Stimulated activated CD8-positive, alpha-beta memory T cell treated with anti-CD3 and anti-CD28 coated beads, Interleukin-7, amount 100 ng/mL, for 24 hours (primary cell): ENCODE results near the gene MASP2.
"Not testable (repeated sequence)": the region's sequence is repeated elsewhere in the genome, so short reads cannot be mapped to it uniquely, and the experiment has no call there.

Source experiments
- DNase-seq: peaks from one replicate; pipeline ENCODE4 v3.0.0-alpha.2; 2020; ENCODE audit warnings: low read depth

The MASP2 gene

DNA sequence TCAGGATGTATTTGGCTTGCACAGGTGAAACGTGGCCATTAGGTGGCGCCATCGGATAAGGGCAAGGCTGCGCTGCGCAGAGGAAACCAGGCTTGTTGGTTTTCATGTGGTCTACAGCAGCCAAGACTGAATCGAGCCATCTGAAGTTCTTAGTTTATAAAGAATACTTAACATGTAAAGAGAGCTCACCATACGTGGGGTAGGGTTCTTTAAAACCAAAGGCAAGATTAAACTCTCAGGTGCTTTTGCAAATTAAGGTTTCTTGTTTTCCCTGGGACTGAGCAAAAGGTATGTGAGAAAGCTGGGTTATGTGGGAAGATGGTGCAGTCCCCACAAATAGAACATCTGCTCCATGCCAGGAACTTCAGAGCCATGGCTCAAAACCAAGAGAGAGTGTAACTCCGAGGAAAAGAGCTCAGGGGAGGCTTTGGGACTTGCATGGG is 9.3 kb downstream of the MASP2 start:
- peak; percentile 81 for DNase-seq

DNA sequence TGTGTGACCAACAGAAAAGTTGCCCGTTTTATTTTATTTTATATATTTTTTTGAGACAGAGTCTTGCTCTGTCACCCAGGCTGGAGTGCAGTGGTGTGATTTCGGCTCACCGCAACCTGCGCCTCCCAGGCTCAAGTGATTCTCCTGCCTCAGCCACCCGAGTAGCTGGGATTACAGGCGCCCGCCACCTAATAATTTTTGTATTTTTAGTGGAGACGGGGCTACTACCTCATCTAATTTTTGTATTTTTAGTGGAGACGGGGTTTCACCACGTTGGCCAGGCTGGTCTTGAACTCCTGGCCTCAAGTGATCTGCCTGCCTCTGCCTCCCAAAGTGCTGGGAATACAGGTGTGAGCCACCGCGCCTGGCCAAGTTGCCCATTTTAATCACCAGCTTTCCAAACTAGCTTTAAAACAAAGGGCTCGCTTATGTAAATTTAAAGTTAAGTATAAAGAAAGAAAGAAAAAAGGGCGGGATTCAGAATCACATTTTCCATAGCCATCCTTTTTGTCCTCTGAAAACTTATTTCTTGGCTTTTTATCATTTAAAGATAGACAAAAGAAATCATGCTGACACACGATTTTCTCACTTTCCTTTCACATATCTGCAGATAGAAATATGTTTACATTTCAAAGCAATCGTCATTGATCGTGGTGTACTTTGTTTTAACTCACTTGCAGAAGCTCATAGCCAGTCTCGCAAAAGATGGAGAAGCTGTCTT is 9.9 kb downstream of the MASP2 start:
- not testable (repeated sequence) for DNase-seq

GRCh38 chr1:11031624-11032262 is 15.3 kb downstream of the MASP2 start:
- DNase-seq = no peak

DNA sequence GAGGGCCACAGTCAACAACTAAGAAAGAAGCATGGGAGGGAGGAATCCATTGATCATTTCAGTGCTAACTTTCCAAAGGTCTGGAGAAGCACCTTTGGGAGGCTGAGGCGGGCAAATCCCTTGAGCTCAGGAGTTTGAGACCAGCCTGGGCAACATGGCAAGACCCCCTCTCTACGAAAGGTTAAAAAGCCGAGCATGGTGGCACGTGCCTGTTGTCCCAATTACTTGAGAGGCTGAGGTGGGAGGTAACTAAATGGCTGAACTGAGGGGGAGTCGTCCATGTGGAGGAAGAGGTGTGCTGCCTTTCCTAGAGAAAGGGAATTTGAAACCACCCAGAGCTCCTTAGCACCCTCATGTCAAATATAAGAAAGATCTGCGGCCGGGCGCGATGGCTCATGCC is 16.2 kb downstream of the MASP2 start:
- DNase-seq = no peak

DNA sequence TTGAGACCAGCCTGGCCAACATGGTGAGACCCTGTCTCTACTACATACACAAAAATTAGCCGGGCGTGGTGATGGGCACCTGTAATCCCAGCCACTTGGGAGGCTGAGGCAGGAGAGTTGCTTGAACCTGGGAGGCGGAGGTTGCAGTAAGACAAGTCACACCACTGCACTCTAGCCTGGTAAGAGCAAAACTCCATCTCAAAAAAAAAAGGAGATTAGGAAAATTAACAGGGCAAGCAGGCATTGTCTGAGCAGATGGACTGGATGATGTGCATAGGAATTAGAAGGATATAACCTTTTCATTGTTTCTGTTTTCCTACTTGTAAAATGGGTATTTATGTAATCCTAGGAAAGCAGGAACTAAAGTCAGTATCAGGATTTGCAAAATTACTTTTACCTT is 19.0 kb downstream of the MASP2 start:
- DNase-seq = no peak

- no peak for DNase-seq
Observed at GRCh38 chr1:11027316-11027715, 19.7 kb downstream of the MASP2 start.

GRCh38 chr1:11026903-11027302 is 20.1 kb downstream of the MASP2 start:
- no peak for DNase-seq

DNA sequence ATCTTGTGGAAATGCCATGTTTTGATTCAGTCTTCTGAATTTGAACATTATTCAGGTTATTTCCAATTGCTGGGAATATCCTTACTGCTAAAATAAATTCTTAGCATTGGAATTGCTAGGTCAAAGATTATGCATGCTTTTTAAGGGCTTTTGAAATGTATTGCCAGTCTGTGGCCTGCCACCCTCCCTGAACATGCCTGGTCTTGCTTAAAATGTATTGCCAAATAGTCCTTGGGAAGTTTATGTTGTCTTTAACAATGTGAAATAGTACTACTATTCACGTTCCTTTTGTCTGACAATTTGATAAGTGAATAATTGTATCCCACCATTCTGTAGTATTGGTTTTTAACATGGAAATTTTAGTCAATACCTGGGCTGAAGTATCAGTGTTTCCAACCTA is 21.0 kb downstream of the MASP2 start:
- DNase-seq = no peak

DNA sequence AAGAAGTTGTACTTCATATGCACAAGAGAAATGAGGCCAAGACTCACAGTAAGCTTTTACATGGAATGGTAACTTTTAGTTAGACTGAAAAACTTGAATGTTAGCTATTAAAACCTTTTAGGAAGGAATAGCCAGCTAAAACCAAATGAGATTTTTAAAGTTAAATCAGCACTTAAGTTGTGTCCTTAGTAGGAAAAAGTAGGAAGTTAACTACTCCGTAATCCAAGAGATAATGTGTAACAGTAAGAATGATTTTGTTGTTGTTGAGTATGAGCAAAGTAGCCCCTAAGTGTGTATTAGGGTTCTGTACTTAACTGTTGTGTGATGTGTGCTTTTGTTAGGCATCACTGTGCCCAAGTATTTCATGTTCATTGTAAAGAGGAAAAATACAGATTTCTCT is 21.4 kb downstream of the MASP2 start:
- DNase-seq = no peak

DNA sequence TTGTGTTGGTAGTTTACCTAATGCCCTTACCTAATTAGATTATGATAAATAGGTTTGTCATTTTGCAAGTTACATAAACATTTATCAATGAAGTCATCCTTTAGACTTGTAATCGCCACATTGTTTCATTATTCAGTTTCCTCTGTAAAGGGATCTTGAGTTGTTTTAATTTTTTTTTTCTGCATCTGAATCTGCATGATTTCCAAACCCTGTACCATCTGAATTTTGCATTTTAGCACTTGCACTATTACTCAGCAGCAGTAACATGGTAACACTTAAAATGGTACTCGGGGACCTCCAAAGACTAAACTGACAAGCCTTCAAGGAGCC is 22.2 kb downstream of the MASP2 start:
- no peak for DNase-seq

DNA sequence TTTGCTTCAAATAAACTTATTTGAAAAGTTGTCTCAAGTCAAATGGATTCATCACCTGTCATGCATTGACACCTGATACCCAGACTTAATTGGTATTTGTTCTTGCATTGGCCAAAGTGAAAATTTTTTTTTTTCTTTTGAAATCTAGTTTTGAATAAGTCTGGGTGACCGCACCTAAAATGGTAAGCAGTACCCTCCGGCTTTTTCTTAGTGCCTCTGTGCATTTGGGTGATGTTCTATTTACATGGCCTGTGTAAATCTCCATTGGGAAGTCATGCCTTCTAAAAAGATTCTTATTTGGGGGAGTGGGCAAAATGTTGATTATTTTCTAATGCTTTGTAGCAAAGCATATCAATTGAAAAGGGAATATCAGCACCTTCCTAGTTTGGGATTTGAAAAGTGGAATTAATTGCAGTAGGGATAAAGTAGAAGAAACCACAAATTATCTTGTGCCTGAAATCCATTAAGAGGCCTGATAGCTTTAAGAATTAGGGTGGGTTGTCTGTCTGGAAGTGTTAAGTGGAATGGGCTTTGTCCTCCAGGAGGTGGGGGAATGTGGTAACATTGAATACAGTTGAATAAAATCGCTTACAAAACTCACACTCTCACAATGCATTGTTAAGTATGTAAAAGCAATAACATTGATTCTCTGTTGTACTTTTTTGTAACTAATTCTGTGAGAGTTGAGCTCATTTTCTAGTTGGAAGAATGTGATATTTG is 22.7 kb downstream of the MASP2 start:
- DNase-seq = no peak

DNA sequence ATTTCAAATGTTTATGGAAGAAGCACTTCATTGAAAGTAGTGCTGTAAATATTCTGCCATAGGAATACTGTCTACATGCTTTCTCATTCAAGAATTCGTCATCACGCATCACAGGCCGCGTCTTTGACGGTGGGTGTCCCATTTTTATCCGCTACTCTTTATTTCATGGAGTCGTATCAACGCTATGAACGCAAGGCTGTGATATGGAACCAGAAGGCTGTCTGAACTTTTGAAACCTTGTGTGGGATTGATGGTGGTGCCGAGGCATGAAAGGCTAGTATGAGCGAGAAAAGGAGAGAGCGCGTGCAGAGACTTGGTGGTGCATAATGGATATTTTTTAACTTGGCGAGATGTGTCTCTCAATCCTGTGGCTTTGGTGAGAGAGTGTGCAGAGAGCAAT is 23.8 kb downstream of the MASP2 start:
- no peak for DNase-seq

- no peak for DNase-seq
Observed at GRCh38 chr1:11019971-11020370, 27.1 kb downstream of the MASP2 start.

GRCh38 chr1:11019358-11019757 is 27.7 kb downstream of the MASP2 start:
- not testable (repeated sequence) for DNase-seq

GRCh38 chr1:11013160-11013531 is 33.9 kb downstream of the MASP2 start:
- DNase-seq = no peak

- peak; percentile 76 for DNase-seq
Observed at GRCh38 chr1:11012260-11013159, 34.5 kb downstream of the MASP2 start, which contains the start of gene TARDBP. TARDBP (plus strand) TSS chr1:11012654; CDS start chr1:11013728, 1,074 bp downstream.

DNA sequence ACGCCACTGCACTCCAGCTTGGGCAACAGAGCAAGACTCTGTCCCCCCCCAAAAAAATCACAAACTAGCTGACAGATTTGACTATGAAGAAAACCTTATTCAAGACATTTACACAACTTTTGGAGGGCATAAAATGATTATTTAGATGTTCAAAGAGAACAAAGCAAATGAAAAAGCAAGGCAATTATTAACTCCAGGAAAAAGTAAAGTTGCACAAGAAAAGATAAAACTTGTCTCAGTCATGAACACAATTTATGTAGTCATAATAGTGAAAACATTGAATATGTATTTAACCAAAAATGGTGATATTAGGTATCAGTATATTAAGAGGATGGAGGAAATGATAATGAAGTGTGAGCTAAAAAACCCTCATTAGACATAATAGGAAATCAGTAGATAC is 46.5 kb downstream of the MASP2 start:
- DNase-seq = no peak

- no peak for DNase-seq
Observed at GRCh38 chr1:10996100-10996499, 50.9 kb downstream of the MASP2 start.

DNA sequence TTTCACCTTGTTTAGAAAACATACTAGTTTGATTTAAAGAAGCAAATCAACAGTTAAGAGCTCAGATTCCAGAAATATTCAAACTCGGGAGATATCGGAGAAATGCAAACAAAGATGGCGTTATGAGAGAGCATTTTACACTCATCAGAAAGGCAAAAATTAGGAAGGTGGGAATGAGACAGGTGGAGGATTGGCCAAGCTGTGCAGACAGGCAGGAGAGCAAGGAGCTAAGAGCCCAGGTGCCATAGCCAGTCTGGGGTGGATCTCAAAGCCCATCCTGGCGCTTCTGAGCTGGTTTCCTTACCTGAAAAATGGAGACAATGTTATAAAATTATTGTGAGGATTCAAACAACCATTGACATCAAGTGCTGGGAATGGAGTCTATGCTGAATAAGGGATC is 54.2 kb downstream of the MASP2 start:
- DNase-seq = no peak

DNA sequence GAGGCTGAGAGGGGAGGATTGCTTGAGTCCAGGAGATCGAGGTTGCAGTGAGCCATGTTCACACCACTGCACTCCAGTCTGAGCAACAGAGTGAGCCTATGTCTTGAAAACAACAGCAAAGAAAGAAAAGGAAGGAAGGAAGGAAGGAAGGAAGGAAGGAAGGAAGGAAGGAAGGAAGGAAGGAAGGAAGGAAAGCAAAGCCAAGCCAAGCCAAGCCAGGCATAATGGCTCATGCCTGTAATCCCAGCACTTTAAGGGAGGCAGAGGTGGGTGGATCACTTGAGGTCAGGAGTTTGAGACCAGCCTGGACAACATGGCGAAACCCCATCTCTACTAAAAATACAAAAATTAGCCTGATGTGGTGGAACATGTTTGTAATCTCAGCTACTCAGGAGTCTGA is 55.0 kb downstream of the MASP2 start:
- DNase-seq = not testable (repeated sequence)

- no peak for DNase-seq
Observed at GRCh38 chr1:10990828-10991227, 56.2 kb downstream of the MASP2 start.

GRCh38 chr1:10989920-10990516 is 57.0 kb downstream of the MASP2 start:
- DNase-seq = not testable (repeated sequence)
